ENCODE measurements around the gene SP3.
A peak's percentile ranks its signal among the peaks of the same experiment; 100 is the strongest.

The SP3 gene

GRCh38 chr2:173965372-173966025 is at the start of gene SP3:
SP3 (minus strand) TSS chr2:173965373; CDS start chr2:173965171, 202 bp downstream.
- FAIRE-seq: no peak
- DNase-seq (ENCODE audit: low spot score): peak; percentile 98

GRCh38 chr2:174014699-174015070 is 49.5 kb upstream of the SP3 start:
- DNase-seq (ENCODE audit: low spot score): no peak
- no peak for FAIRE-seq

- DNase-seq (ENCODE audit: low spot score) (no peak), FAIRE-seq (no peak)
Measured at GRCh38 chr2:174014011-174014698, 49.0 kb upstream of the SP3 start.

GRCh38 chr2:174013315-174013751 is 48.2 kb upstream of the SP3 start:
- FAIRE-seq: no peak
- no peak for DNase-seq (ENCODE audit: low spot score)

GRCh38 chr2:174012347-174013314 is 47.5 kb upstream of the SP3 start:
- FAIRE-seq (no peak), DNase-seq (ENCODE audit: low spot score) (no peak)

GRCh38 chr2:174011796-174012195 is 46.6 kb upstream of the SP3 start:
- FAIRE-seq (no peak), DNase-seq (ENCODE audit: low spot score) (no peak)

- DNase-seq (ENCODE audit: low spot score) (no peak), FAIRE-seq (no peak)
Measured at GRCh38 chr2:174011173-174011572, 46.0 kb upstream of the SP3 start.

- no peak for DNase-seq (ENCODE audit: low spot score)
- no peak for FAIRE-seq
Measured at GRCh38 chr2:174009488-174010223, 44.5 kb upstream of the SP3 start.

GRCh38 chr2:174008720-174009119 is 43.5 kb upstream of the SP3 start:
- DNase-seq (ENCODE audit: low spot score): no peak
- FAIRE-seq: no peak

GRCh38 chr2:174007010-174007409 is 41.8 kb upstream of the SP3 start:
- FAIRE-seq (no peak), DNase-seq (ENCODE audit: low spot score) (no peak)

- DNase-seq (ENCODE audit: low spot score) (no peak), FAIRE-seq (no peak)
Measured at GRCh38 chr2:174005801-174006419, 40.7 kb upstream of the SP3 start.

- no peak for FAIRE-seq
- DNase-seq (ENCODE audit: low spot score): peak; percentile 46
Measured at GRCh38 chr2:174004905-174005605, 39.9 kb upstream of the SP3 start.

GRCh38 chr2:174003720-174004695 is 38.8 kb upstream of the SP3 start:
- DNase-seq (ENCODE audit: low spot score) (no peak), FAIRE-seq (no peak)

GRCh38 chr2:174002679-174003078 is 37.5 kb upstream of the SP3 start:
- no peak for DNase-seq (ENCODE audit: low spot score)
- FAIRE-seq: no peak

- DNase-seq (ENCODE audit: low spot score): no peak
- no peak for FAIRE-seq
Measured at GRCh38 chr2:174001107-174001506, 35.9 kb upstream of the SP3 start.

- no peak for DNase-seq (ENCODE audit: low spot score)
- no peak for FAIRE-seq
Measured at GRCh38 chr2:173999724-174000123, 34.6 kb upstream of the SP3 start.

- FAIRE-seq (no peak), DNase-seq (ENCODE audit: low spot score) (no peak)
Measured at GRCh38 chr2:173999272-173999671, 34.1 kb upstream of the SP3 start.

GRCh38 chr2:173998386-173998785 is 33.2 kb upstream of the SP3 start:
- FAIRE-seq (no peak), DNase-seq (ENCODE audit: low spot score) (no peak)

- FAIRE-seq (no peak), DNase-seq (ENCODE audit: low spot score) (no peak)
Measured at GRCh38 chr2:173997753-173998152, 32.6 kb upstream of the SP3 start.

All from urothelium cell line (cell line).